ENCODE data around the gene PSMB11.
A peak's percentile ranks its signal among the peaks of the same experiment; 100 is the strongest.

Gene PSMB11

GRCh38 chr14:23042162-23042965 is at the start of gene PSMB11:
Gene PSMB11, plus strand, starts transcription at chr14:23042212. Its CDS starts 14 bp downstream, at chr14:23042226.
- no peaks in the 10 kb centered on the region for H3K9me3 ChIP-seq (ENCODE audit: control insufficient read depth in 2 of 2, low read length in 2 of 2)

GRCh38 chr14:22993517-22993916 is 48.5 kb upstream of the PSMB11 start:
- Histone ChIP-seq H3K36me3 (ENCODE audit: control insufficient read depth in 2 of 2, insufficient read depth in 2 of 2, low read length in 2 of 2) (peaks cover 1 to 2% of the 10 kb centered on the region in 2 donors), H3K27ac (ENCODE audit: low read length) (no peak overlapping the region), H3K9me3 (ENCODE audit: control insufficient read depth in 2 of 2, low read length in 2 of 2) (no peaks in the 10 kb centered on the region), H3K4me1 (ENCODE audit: control insufficient read depth, insufficient read depth, low read length) (peaks cover 6% of the 10 kb centered on the region), H3K27me3 (ENCODE audit: control insufficient read depth in 1 of 2, insufficient read depth in 2 of 2, low read length in 2 of 2) (no peaks in the 10 kb centered on the region), H3K4me3 (ENCODE audit: low read length in 2 of 2) (no peak overlapping the region), H3K9ac (ENCODE audit: low read length in 2 of 2) (no peak overlapping the region)

More at GRCh38 chr14:23042162-23042965, at the start of gene PSMB11:
- H3K4me1 ChIP-seq (ENCODE audit: control insufficient read depth, insufficient read depth, low read length): no peaks in the 10 kb centered on the region
- H3K36me3 ChIP-seq (ENCODE audit: control insufficient read depth in 2 of 2, insufficient read depth in 2 of 2, low read length in 2 of 2): no peaks in the 10 kb centered on the region
- H3K9ac ChIP-seq (ENCODE audit: low read length in 2 of 2): no peak within 1 kb of the TSS
- H3K27ac ChIP-seq (ENCODE audit: low read length): no peak within 1 kb of the TSS
- no peaks in the 10 kb centered on the region for H3K27me3 ChIP-seq (ENCODE audit: control insufficient read depth in 1 of 2, insufficient read depth in 2 of 2, low read length in 2 of 2)
- no peak within 1 kb of the TSS for H3K4me3 ChIP-seq (ENCODE audit: low read length in 2 of 2)

- Histone ChIP-seq H3K4me1 (ENCODE audit: control insufficient read depth, insufficient read depth, low read length) (peaks cover 6% of the 10 kb centered on the region), H3K36me3 (ENCODE audit: control insufficient read depth in 2 of 2, insufficient read depth in 2 of 2, low read length in 2 of 2) (peaks cover 3% of the 10 kb centered on the region in 2 donors), H3K9ac (ENCODE audit: low read length in 2 of 2) (peak overlapping the region in 1 of 2 donors; percentile 42), H3K4me3 (ENCODE audit: low read length in 2 of 2) (no peak overlapping the region), H3K9me3 (ENCODE audit: control insufficient read depth in 2 of 2, low read length in 2 of 2) (no peaks in the 10 kb centered on the region), H3K27me3 (ENCODE audit: control insufficient read depth in 1 of 2, insufficient read depth in 2 of 2, low read length in 2 of 2) (no peaks in the 10 kb centered on the region), H3K27ac (ENCODE audit: low read length) (peak overlapping the region; percentile 24)
These were observed 47.2 kb upstream of the PSMB11 start for GRCh38 chr14:22994762-22995275.

- peaks cover 3% of the 10 kb centered on the region in 2 donors for H3K36me3 ChIP-seq (ENCODE audit: control insufficient read depth in 2 of 2, insufficient read depth in 2 of 2, low read length in 2 of 2)
- H3K4me3 ChIP-seq (ENCODE audit: low read length in 2 of 2): no peak overlapping the region
- H3K9me3 ChIP-seq (ENCODE audit: control insufficient read depth in 2 of 2, low read length in 2 of 2): no peaks in the 10 kb centered on the region
- no peak overlapping the region for H3K27ac ChIP-seq (ENCODE audit: low read length)
- H3K4me1 ChIP-seq (ENCODE audit: control insufficient read depth, insufficient read depth, low read length): peaks cover 6% of the 10 kb centered on the region
- no peak overlapping the region for H3K9ac ChIP-seq (ENCODE audit: low read length in 2 of 2)
- H3K27me3 ChIP-seq (ENCODE audit: control insufficient read depth in 1 of 2, insufficient read depth in 2 of 2, low read length in 2 of 2): no peaks in the 10 kb centered on the region
These were observed 46.0 kb upstream of the PSMB11 start for GRCh38 chr14:22995889-22996625.

- Histone ChIP-seq H3K9me3 (ENCODE audit: control insufficient read depth in 2 of 2, low read length in 2 of 2) (no peaks in the 10 kb centered on the region), H3K9ac (ENCODE audit: low read length in 2 of 2) (no peak overlapping the region), H3K27me3 (ENCODE audit: control insufficient read depth in 1 of 2, insufficient read depth in 2 of 2, low read length in 2 of 2) (no peaks in the 10 kb centered on the region), H3K36me3 (ENCODE audit: control insufficient read depth in 2 of 2, insufficient read depth in 2 of 2, low read length in 2 of 2) (peaks cover 3% of the 10 kb centered on the region in 2 donors), H3K4me3 (ENCODE audit: low read length in 2 of 2) (no peak overlapping the region), H3K27ac (ENCODE audit: low read length) (no peak overlapping the region), H3K4me1 (ENCODE audit: control insufficient read depth, insufficient read depth, low read length) (peaks cover 6% of the 10 kb centered on the region)
These were observed 45.0 kb upstream of the PSMB11 start for GRCh38 chr14:22996768-22997654.

GRCh38 chr14:22997676-22998323 is 44.2 kb upstream of the PSMB11 start:
- H3K4me1 ChIP-seq (ENCODE audit: control insufficient read depth, insufficient read depth, low read length): peaks cover 6% of the 10 kb centered on the region
- H3K27ac ChIP-seq (ENCODE audit: low read length): no peak overlapping the region
- no peak overlapping the region for H3K4me3 ChIP-seq (ENCODE audit: low read length in 2 of 2)
- no peaks in the 10 kb centered on the region for H3K27me3 ChIP-seq (ENCODE audit: control insufficient read depth in 1 of 2, insufficient read depth in 2 of 2, low read length in 2 of 2)
- peaks cover 3% of the 10 kb centered on the region in 2 donors for H3K36me3 ChIP-seq (ENCODE audit: control insufficient read depth in 2 of 2, insufficient read depth in 2 of 2, low read length in 2 of 2)
- H3K9ac ChIP-seq (ENCODE audit: low read length in 2 of 2): no peak overlapping the region
- H3K9me3 ChIP-seq (ENCODE audit: control insufficient read depth in 2 of 2, low read length in 2 of 2): no peaks in the 10 kb centered on the region

GRCh38 chr14:22998329-22999012 is 43.5 kb upstream of the PSMB11 start:
- H3K9me3 ChIP-seq (ENCODE audit: control insufficient read depth in 2 of 2, low read length in 2 of 2): no peaks in the 10 kb centered on the region
- no peak overlapping the region for H3K9ac ChIP-seq (ENCODE audit: low read length in 2 of 2)
- H3K4me1 ChIP-seq (ENCODE audit: control insufficient read depth, insufficient read depth, low read length): peaks cover 6% of the 10 kb centered on the region
- no peaks in the 10 kb centered on the region for H3K27me3 ChIP-seq (ENCODE audit: control insufficient read depth in 1 of 2, insufficient read depth in 2 of 2, low read length in 2 of 2)
- peaks cover 3% of the 10 kb centered on the region in 2 donors for H3K36me3 ChIP-seq (ENCODE audit: control insufficient read depth in 2 of 2, insufficient read depth in 2 of 2, low read length in 2 of 2)
- no peak overlapping the region for H3K27ac ChIP-seq (ENCODE audit: low read length)
- no peak overlapping the region for H3K4me3 ChIP-seq (ENCODE audit: low read length in 2 of 2)

- Histone ChIP-seq H3K4me1 (ENCODE audit: control insufficient read depth, insufficient read depth, low read length) (no peaks in the 10 kb centered on the region), H3K36me3 (ENCODE audit: control insufficient read depth in 2 of 2, insufficient read depth in 2 of 2, low read length in 2 of 2) (peaks cover 3% of the 10 kb centered on the region in 2 donors), H3K9me3 (ENCODE audit: control insufficient read depth in 2 of 2, low read length in 2 of 2) (no peaks in the 10 kb centered on the region), H3K4me3 (ENCODE audit: low read length in 2 of 2) (no peak overlapping the region), H3K9ac (ENCODE audit: low read length in 2 of 2) (no peak overlapping the region), H3K27me3 (ENCODE audit: control insufficient read depth in 1 of 2, insufficient read depth in 2 of 2, low read length in 2 of 2) (no peaks in the 10 kb centered on the region), H3K27ac (ENCODE audit: low read length) (no peak overlapping the region)
These were observed 41.2 kb upstream of the PSMB11 start for GRCh38 chr14:23000860-23001259.

- no peaks in the 10 kb centered on the region for H3K27me3 ChIP-seq (ENCODE audit: control insufficient read depth in 1 of 2, insufficient read depth in 2 of 2, low read length in 2 of 2)
- H3K27ac ChIP-seq (ENCODE audit: low read length): no peak overlapping the region
- H3K36me3 ChIP-seq (ENCODE audit: control insufficient read depth in 2 of 2, insufficient read depth in 2 of 2, low read length in 2 of 2): peaks cover 3% of the 10 kb centered on the region in 2 donors
- peaks cover 7% of the 10 kb centered on the region for H3K4me1 ChIP-seq (ENCODE audit: control insufficient read depth, insufficient read depth, low read length)
- no peak overlapping the region for H3K4me3 ChIP-seq (ENCODE audit: low read length in 2 of 2)
- H3K9ac ChIP-seq (ENCODE audit: low read length in 2 of 2): no peak overlapping the region
- no peaks in the 10 kb centered on the region for H3K9me3 ChIP-seq (ENCODE audit: control insufficient read depth in 2 of 2, low read length in 2 of 2)
These were observed 39.4 kb upstream of the PSMB11 start for GRCh38 chr14:23002592-23002991.
